ENCODE measurements around the gene BCL2L12. TPM values are rescaled to one million over a fixed set of nuclear protein-coding genes. Genes with fewer than 3 reads are reported as not detected.

Gene BCL2L12
- total and polyA plus RNA-seq, 2 donors (not counting 1 experiment from before 2014, with no cell fraction given) = 19.9 to 22.1 TPM

DNA sequence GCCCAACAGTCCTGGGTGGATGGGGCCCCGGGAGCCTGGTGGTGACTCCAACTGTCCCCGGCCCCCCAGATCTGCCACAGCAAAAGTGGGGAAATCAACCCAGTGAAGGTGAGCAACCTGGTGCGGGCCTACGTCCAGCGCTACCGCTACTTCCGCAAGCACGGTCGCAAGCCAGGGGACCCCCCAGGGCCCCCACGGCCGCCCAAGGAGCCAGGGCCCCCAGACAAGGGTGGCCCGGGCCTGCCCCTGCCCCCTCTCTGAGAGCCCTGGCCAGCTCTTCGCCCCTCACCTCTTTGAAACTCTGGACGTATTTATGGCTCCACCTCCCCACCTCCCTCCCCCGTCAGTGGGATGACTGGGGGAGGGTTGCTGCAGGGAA lies 7.6 kb upstream of the BCL2L12 start:
- 97% methylated on average over 11 of the region's 15 CpGs for WGBS (ENCODE audit: insufficient coverage)
- Mint-ChIP-seq H3K4me1 (peaks cover 7% of the 10 kb centered on the region), H3K27me3 (no peaks in the 10 kb centered on the region), H3K4me3 (no peak overlapping the region), H3K9me3 (ENCODE audit: insufficient read depth) (no peaks in the 10 kb centered on the region), H3K27ac (no peak overlapping the region)
- intact Hi-C loops (cut with micrococcal nuclease) = no loop called here
- Histone ChIP-seq H4K20me1 (ENCODE audit: control insufficient read depth, insufficient read depth, low read length, poor library complexity, severe bottlenecking) (peaks cover 82% of the 10 kb centered on the region), H3K4me1 (ENCODE audit: control insufficient read depth in 2 of 2, insufficient read depth in 2 of 2, low read length in 2 of 2) (peaks cover 0 to 5% of the 10 kb centered on the region in 2 donors), H3K4me2 (replicated peaks; ENCODE audit: low read depth, low read length, poor library complexity, severe bottlenecking) (no peak overlapping the region), H3K27me3 (replicated peaks in 1 of 4; ENCODE audit: control extremely low read depth in 1 of 4, control insufficient read depth in 3 of 4, insufficient read depth in 4 of 4, low read length in 3 of 4) (no peaks in the 10 kb centered on the region), H3K79me2 (ENCODE audit: control insufficient read depth, insufficient read depth, low read length) (peaks cover 39% of the 10 kb centered on the region), H3K36me3 (replicated peaks in 1 of 2; ENCODE audit: control extremely low read depth in 1 of 2, control insufficient read depth in 1 of 2, extremely low read depth in 1 of 2, insufficient read depth in 2 of 2, low read length in 1 of 2) (peaks cover 3 to 87% of the 10 kb centered on the region in 2 experiments), H3K9me3 (ENCODE audit: control extremely low read depth in 1 of 3, control insufficient read depth in 2 of 3, insufficient read depth in 1 of 3, low read length in 2 of 3) (no peaks in the 10 kb centered on the region), H3K4me3 (ENCODE audit: control extremely low read depth in 1 of 5, extremely low read depth in 1 of 5, insufficient read depth in 1 of 5, low read depth in 2 of 5, low read length in 4 of 5) (no peak overlapping the region), H3K9ac (ENCODE audit: low read length) (no peak overlapping the region), H3K27ac (ENCODE audit: low read length in 2 of 2) (no peak overlapping the region), H2AFZ (ENCODE audit: insufficient read depth, low read depth, low read length, poor library complexity, severe bottlenecking) (no peak overlapping the region)
- no peak for ATAC-seq (ENCODE audit: low read depth)
- no peak for DNase-seq
- POLR2A ChIA-PET = no interaction called here
- TF ChIP-seq EZH2 (IDR thresholded peaks at IDR 0.05; ENCODE audit: borderline replicate concordance, insufficient read depth, low read depth, low read length, poor library complexity, severe bottlenecking) = no peak
- TF ChIP-seq, protein P1, sequence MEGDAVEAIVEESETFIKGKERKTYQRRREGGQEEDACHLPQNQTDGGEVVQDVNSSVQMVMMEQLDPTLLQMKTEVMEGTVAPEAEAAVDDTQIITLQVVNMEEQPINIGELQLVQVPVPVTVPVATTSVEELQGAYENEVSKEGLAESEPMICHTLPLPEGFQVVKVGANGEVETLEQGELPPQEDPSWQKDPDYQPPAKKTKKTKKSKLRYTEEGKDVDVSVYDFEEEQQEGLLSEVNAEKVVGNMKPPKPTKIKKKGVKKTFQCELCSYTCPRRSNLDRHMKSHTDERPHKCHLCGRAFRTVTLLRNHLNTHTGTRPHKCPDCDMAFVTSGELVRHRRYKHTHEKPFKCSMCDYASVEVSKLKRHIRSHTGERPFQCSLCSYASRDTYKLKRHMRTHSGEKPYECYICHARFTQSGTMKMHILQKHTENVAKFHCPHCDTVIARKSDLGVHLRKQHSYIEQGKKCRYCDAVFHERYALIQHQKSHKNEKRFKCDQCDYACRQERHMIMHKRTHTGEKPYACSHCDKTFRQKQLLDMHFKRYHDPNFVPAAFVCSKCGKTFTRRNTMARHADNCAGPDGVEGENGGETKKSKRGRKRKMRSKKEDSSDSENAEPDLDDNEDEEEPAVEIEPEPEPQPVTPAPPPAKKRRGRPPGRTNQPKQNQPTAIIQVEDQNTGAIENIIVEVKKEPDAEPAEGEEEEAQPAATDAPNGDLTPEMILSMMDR (IDR thresholded peaks at IDR 0.05) = no peak
- CTCF ChIA-PET = interaction anchor here (0.5 kb wide), 1 partner anchor 188 kb away, joined by 3 read pairs; no protein-coding TSS in a partner anchor

DNA sequence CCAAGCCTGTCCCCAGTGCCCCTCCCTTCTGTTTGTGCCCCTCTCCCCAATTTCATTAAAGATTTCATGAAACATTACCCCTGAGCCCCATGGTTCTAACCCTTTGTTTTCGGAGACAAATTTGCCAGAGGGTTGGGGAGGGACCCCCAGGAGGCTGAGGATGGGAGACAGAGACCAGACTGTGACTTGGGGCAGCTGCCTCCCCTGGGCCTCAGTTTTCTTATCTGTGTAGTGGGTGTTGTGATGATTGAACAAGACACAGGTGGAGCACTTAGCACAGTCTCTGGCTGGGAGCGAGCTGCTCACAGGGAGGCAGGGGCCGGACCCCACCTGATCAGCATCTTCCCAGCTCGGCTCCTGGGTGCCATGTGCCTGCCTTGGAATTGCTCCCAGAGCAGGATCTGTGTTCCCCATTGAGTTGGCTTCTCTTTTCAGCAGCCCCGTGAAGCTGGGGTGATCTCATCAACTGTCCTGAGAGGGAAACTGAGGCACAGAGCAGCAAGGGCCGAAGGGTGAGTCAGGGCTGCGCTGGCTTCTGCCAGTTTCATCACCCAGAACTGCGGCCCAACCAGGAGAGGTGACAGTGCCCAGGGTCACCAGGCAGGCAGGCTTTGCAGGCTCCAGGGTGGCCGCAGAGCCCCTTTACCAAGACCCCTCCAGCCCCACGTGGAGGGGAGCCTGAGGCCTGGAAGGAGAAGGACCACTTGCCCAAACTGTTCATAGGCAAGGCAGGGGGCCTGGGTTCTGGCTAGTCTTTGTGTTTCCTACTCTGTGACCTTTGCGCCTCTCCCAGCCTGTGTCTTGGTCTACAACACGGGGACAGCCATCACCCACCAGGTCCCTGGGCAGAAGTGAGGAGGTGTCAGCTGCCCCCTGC lies 6.9 kb upstream of the BCL2L12 start:
- Mint-ChIP-seq H3K4me3 (no peak overlapping the region), H3K27ac (no peak overlapping the region)
- DNase-seq = no peak

More for the DNA sequence above, 6.9 kb upstream of the BCL2L12 start:
- ChIA-PET POLR2A (interaction anchor here (1.0 kb wide), 1 partner anchor 15 kb away, joined by 3 read pairs; no protein-coding TSS in a partner anchor), CTCF (no interaction called here)
- Histone ChIP-seq H3K9ac (ENCODE audit: low read length) (no peak overlapping the region), H3K36me3 (replicated peaks in 1 of 2; ENCODE audit: control extremely low read depth in 1 of 2, control insufficient read depth in 1 of 2, extremely low read depth in 1 of 2, insufficient read depth in 2 of 2, low read length in 1 of 2) (peaks cover 3 to 82% of the 10 kb centered on the region in 2 experiments), H3K79me2 (ENCODE audit: control insufficient read depth, insufficient read depth, low read length) (peaks cover 38% of the 10 kb centered on the region), H4K20me1 (ENCODE audit: control insufficient read depth, insufficient read depth, low read length, poor library complexity, severe bottlenecking) (peaks cover 82% of the 10 kb centered on the region), H3K4me3 (ENCODE audit: control extremely low read depth in 1 of 5, extremely low read depth in 1 of 5, insufficient read depth in 1 of 5, low read depth in 2 of 5, low read length in 4 of 5) (no peak overlapping the region), H3K27me3 (replicated peaks in 1 of 4; ENCODE audit: control extremely low read depth in 1 of 4, control insufficient read depth in 3 of 4, insufficient read depth in 4 of 4, low read length in 3 of 4) (no peaks in the 10 kb centered on the region), H3K9me3 (ENCODE audit: control extremely low read depth in 1 of 3, control insufficient read depth in 2 of 3, insufficient read depth in 1 of 3, low read length in 2 of 3) (no peaks in the 10 kb centered on the region), H3K27ac (ENCODE audit: low read length in 2 of 2) (no peak overlapping the region), H3K4me2 (replicated peaks; ENCODE audit: low read depth, low read length, poor library complexity, severe bottlenecking) (no peak overlapping the region), H3K4me1 (ENCODE audit: control insufficient read depth in 2 of 2, insufficient read depth in 2 of 2, low read length in 2 of 2) (peaks cover 4 to 11% of the 10 kb centered on the region in 2 donors), H2AFZ (ENCODE audit: insufficient read depth, low read depth, low read length, poor library complexity, severe bottlenecking) (no peak overlapping the region)
- no peak for ATAC-seq (ENCODE audit: low read depth)
- H3K4me1 Mint-ChIP-seq = peaks cover 10% of the 10 kb centered on the region
- no peaks in the 10 kb centered on the region for H3K9me3 Mint-ChIP-seq (ENCODE audit: insufficient read depth)
- intact Hi-C loops (cut with micrococcal nuclease) = no loop called here
- H3K27me3 Mint-ChIP-seq = no peaks in the 10 kb centered on the region
- WGBS (ENCODE audit: insufficient coverage) = 93% methylated on average over 10 of the region's 12 CpGs
- TF ChIP-seq, protein P1 (IDR thresholded peaks at IDR 0.05) = no peak
- no peak for TF ChIP-seq EZH2 (IDR thresholded peaks at IDR 0.05; ENCODE audit: borderline replicate concordance, insufficient read depth, low read depth, low read length, poor library complexity, severe bottlenecking)

Data from B cell (primary cell).